Measurements from ENCODE around the gene RASGEF1B. TPM values are rescaled to one million over a fixed set of nuclear protein-coding genes. Genes with fewer than 3 reads are reported as not detected.

Gene RASGEF1B
- total and polyA plus RNA-seq, 2 of the 4 experiments (the other 2 are of a cell fraction): 0.09 to 0.36 TPM

DNA sequence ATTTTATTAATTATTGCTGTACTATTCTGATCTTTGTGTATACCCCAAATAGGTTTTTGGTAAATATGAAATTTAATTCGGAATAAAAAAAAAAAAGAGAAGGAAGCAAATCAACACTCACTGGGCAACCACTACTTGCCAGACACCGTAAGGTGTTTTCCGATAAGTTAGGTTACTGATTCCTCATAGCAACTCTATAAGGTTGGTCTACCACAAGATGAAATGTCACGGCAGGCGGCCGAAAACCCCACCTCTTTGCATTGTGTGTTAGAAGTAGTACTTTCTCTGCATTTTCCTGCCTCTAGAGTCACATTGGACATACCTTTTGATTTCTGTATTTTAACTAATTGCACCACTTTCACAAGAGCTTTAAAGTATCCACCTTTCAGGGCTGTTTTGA is 44.5 kb upstream of the RASGEF1B start:
- no peak overlapping the region for H3K56ac ChIP-seq (ENCODE audit: extremely low read depth, insufficient read depth, low read length)
- H4K91ac ChIP-seq (ENCODE audit: insufficient read depth, low read depth, low read length): no peak overlapping the region
- intact Hi-C loops (cut with micrococcal nuclease): no loop called here
- no TSS peak for BruUV-seq (replicated peaks)
- no peak for TF ChIP-seq RAD21 (IDR thresholded peaks at IDR 0.05; ENCODE audit: low read length)
- no peak for TF ChIP-seq MXI1 (IDR thresholded peaks at IDR 0.05; ENCODE audit: borderline replicate concordance, low read depth, low read length)
- TF ChIP-seq BHLHE40 (IDR thresholded peaks at IDR 0.05; ENCODE audit: low read depth, low read length): no peak
- TF ChIP-seq, protein P1, sequence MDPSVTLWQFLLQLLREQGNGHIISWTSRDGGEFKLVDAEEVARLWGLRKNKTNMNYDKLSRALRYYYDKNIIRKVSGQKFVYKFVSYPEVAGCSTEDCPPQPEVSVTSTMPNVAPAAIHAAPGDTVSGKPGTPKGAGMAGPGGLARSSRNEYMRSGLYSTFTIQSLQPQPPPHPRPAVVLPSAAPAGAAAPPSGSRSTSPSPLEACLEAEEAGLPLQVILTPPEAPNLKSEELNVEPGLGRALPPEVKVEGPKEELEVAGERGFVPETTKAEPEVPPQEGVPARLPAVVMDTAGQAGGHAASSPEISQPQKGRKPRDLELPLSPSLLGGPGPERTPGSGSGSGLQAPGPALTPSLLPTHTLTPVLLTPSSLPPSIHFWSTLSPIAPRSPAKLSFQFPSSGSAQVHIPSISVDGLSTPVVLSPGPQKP (IDR thresholded peaks at IDR 0.05; ENCODE audit: borderline replicate concordance, low read depth, low read length): no peak
- no peak for TF ChIP-seq NFE2L2 (IDR thresholded peaks at IDR 0.05; ENCODE audit: low read depth, low read length)
- no peak for TF ChIP-seq CHD1 (IDR thresholded peaks at IDR 0.05; ENCODE audit: low read depth, low read length)
- TF ChIP-seq, protein P2, sequence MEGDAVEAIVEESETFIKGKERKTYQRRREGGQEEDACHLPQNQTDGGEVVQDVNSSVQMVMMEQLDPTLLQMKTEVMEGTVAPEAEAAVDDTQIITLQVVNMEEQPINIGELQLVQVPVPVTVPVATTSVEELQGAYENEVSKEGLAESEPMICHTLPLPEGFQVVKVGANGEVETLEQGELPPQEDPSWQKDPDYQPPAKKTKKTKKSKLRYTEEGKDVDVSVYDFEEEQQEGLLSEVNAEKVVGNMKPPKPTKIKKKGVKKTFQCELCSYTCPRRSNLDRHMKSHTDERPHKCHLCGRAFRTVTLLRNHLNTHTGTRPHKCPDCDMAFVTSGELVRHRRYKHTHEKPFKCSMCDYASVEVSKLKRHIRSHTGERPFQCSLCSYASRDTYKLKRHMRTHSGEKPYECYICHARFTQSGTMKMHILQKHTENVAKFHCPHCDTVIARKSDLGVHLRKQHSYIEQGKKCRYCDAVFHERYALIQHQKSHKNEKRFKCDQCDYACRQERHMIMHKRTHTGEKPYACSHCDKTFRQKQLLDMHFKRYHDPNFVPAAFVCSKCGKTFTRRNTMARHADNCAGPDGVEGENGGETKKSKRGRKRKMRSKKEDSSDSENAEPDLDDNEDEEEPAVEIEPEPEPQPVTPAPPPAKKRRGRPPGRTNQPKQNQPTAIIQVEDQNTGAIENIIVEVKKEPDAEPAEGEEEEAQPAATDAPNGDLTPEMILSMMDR (conservative IDR thresholded peaks at IDR 0.05; ENCODE audit: low read depth, low read length): no peak
- POLR2A ChIA-PET (ENCODE audit: unreplicated experiment): no interaction called here
- WGBS, 2 experiments (ENCODE audit: extremely low coverage in 2 of 2, insufficient read length in 1 of 2): no CpG with 5 or more reads among the region's 6 CpGs
- no peak overlapping the region for H3K23ac ChIP-seq (ENCODE audit: low read depth, low read length)
- H3K27ac ChIP-seq (ENCODE audit: insufficient read depth, low read length): no peak overlapping the region
- H3K4me3 ChIP-seq (ENCODE audit: insufficient read depth, low read depth, low read length): no peak overlapping the region
- no peaks in the 10 kb centered on the region for H3K4me1 ChIP-seq (ENCODE audit: control insufficient read depth, insufficient read depth, low read length)
- no peak for ATAC-seq (ENCODE audit: low read depth)
- no peak overlapping the region for H2BK5ac ChIP-seq (ENCODE audit: low read depth, low read length, poor library complexity, severe bottlenecking)
- H3K27me3 ChIP-seq (ENCODE audit: control insufficient read depth, insufficient read depth, low read length): no peaks in the 10 kb centered on the region; the same call in 1 of the 2 replicates
- H3K4ac ChIP-seq (ENCODE audit: low read depth, low read length): no peak overlapping the region
- H2AK9ac ChIP-seq (replicated peaks; ENCODE audit: low read depth, low read length, poor library complexity): no peak overlapping the region
- H2BK15ac ChIP-seq (ENCODE audit: low read depth, low read length): no peak overlapping the region
- dilution Hi-C loops (cut with HindIII; ENCODE audit: low sequenced_read_pairs, unreplicated experiment): no loop called here
- H4K20me1 ChIP-seq (ENCODE audit: insufficient read depth, low read length): no peaks in the 10 kb centered on the region
- H3K79me1 ChIP-seq (ENCODE audit: low read depth in 1 of 2, low read length in 2 of 2): no peaks in the 10 kb centered on the region
- H4K5ac ChIP-seq (ENCODE audit: low read depth, low read length): no peak overlapping the region
- no peak overlapping the region for H2AK5ac ChIP-seq (ENCODE audit: low read depth, low read length)
- no peaks in the 10 kb centered on the region for H3K9me3 ChIP-seq (ENCODE audit: control insufficient read depth, insufficient read depth, low read length)
- H4K8ac ChIP-seq (ENCODE audit: low read depth in 2 of 2, low read length in 2 of 2): no peak overlapping the region
- H3K36me3 ChIP-seq (ENCODE audit: control insufficient read depth, insufficient read depth, low read length): no peaks in the 10 kb centered on the region
- no peak overlapping the region for H3K4me2 ChIP-seq (ENCODE audit: low read depth, low read length)
- H3K9ac ChIP-seq (ENCODE audit: low read depth, low read length): no peak overlapping the region
- in situ Hi-C loops (cut with MboI; ENCODE audit: low sequenced_read_pairs): no loop called here
- no peak overlapping the region for H3K14ac ChIP-seq (replicated peaks; ENCODE audit: low read depth, low read length)
- no peak overlapping the region for H3K18ac ChIP-seq (ENCODE audit: low read depth, low read length)
- DNase-seq: no peak
- no peak overlapping the region for H2BK20ac ChIP-seq (ENCODE audit: low read depth, low read length)
- no peak overlapping the region for H2AFZ ChIP-seq (replicated peaks; ENCODE audit: low read length, poor library complexity)
- no peak overlapping the region for H2BK120ac ChIP-seq (ENCODE audit: low read depth, low read length)
- CTCF ChIA-PET: no interaction called here
- no peaks in the 10 kb centered on the region for H3K9me1 ChIP-seq (ENCODE audit: insufficient read depth, low read length)

All from IMR-90 (cell line).